ENCODE results near the gene UGT1A10. TPM values are rescaled to one million over a fixed set of nuclear protein-coding genes. Genes with fewer than 3 reads are reported as not detected.

Gene UGT1A10
- total RNA-seq, 4 donors from 2014 or later, result 0.36 TPM; not detected in 3

DNA sequence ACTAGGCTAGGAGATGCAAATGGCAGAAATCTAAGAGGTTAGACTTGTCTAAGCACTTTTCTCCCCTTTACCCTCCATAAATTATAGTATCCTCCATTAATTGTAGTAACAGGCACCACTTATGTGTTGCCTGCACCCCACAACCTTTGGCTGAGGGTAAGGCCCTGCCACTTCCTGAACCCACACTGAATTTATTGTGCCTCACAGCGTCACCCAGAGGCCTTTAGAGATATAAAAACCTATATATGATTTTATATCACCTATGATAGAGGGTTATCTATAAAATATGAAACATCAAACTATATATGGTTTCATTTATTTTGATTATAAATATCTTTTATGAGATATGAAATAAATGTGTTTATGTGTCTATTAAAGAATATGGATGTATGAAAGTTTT, 38.1 kb downstream of the UGT1A10 start:
- TF ChIP-seq POLR2A (IDR thresholded peaks at IDR 0.05), result no peak
- TF ChIP-seq, protein P1, sequence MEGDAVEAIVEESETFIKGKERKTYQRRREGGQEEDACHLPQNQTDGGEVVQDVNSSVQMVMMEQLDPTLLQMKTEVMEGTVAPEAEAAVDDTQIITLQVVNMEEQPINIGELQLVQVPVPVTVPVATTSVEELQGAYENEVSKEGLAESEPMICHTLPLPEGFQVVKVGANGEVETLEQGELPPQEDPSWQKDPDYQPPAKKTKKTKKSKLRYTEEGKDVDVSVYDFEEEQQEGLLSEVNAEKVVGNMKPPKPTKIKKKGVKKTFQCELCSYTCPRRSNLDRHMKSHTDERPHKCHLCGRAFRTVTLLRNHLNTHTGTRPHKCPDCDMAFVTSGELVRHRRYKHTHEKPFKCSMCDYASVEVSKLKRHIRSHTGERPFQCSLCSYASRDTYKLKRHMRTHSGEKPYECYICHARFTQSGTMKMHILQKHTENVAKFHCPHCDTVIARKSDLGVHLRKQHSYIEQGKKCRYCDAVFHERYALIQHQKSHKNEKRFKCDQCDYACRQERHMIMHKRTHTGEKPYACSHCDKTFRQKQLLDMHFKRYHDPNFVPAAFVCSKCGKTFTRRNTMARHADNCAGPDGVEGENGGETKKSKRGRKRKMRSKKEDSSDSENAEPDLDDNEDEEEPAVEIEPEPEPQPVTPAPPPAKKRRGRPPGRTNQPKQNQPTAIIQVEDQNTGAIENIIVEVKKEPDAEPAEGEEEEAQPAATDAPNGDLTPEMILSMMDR (IDR thresholded peaks at IDR 0.05), result no peak

DNA sequence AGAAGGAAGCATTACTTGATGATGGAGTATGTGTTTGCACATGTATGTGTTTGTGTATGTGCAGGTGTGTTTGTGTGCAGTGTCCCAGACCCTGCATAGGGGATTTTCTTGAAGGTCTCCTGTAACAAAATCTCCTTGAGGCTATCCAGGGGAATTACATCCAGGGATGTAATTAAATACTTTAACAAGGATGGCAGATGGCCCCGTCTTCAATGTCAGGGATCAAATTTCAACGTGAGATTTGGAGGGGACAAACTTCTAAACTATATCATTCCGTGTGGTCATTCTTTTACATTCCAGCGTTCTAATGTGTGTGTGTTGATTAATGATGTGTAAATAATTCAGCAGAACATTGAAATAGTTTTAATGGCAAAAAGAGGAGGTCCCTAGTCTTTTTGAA, 38.7 kb downstream of the UGT1A10 start:
- H3K4me3 ChIP-seq (ENCODE audit: low read depth, poor library complexity, severe bottlenecking), result no peak overlapping the region
- WGBS, 2 donors, result 38 to 58% methylated on average over 4 of the region's 4 CpGs
- intact Hi-C loops (cut with DNase I; ENCODE audit: low total_unique reads), result no loop called here
- no peak for DNase-seq (ENCODE audit: low spot score in 2 of 2)
- no peak for TF ChIP-seq POLR2A (IDR thresholded peaks at IDR 0.05)
- TF ChIP-seq, protein P1 (IDR thresholded peaks at IDR 0.05), result no peak

More for the DNA sequence above, 38.1 kb downstream of the UGT1A10 start:
- DNase-seq (ENCODE audit: low spot score in 2 of 2), result no peak
- 49 to 72% methylated on average over 1 of the region's 1 CpG for WGBS, 2 donors
- no peak overlapping the region for H3K4me3 ChIP-seq (ENCODE audit: low read depth, poor library complexity, severe bottlenecking)
- intact Hi-C loops (cut with DNase I; ENCODE audit: low total_unique reads), result no loop called here

DNA sequence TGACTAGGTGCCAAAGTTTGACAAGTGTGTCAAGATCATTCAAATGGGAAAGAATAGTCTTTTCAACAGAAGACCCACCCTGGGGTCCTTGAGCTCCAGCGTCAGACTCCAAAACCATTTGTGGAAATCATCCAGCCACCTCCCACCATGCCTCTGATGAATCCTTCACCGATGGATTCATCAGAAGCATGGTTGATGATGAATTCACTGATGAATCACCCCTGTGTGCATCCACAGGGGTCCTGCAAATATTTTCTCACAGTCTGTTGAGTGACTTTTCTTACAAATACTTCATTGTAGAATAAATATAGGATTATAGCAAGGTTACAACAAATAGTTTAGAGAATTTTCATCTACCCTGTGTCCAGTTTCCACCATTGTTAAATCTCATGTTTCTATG, 39.8 kb downstream of the UGT1A10 start:
- intact Hi-C loops (cut with DNase I; ENCODE audit: low total_unique reads), result no loop called here
- 80 to 88% methylated on average over 2 of the region's 2 CpGs for WGBS, 2 donors
- TF ChIP-seq, protein P1 (IDR thresholded peaks at IDR 0.05), result no peak
- TF ChIP-seq POLR2A (IDR thresholded peaks at IDR 0.05), result no peak

DNA sequence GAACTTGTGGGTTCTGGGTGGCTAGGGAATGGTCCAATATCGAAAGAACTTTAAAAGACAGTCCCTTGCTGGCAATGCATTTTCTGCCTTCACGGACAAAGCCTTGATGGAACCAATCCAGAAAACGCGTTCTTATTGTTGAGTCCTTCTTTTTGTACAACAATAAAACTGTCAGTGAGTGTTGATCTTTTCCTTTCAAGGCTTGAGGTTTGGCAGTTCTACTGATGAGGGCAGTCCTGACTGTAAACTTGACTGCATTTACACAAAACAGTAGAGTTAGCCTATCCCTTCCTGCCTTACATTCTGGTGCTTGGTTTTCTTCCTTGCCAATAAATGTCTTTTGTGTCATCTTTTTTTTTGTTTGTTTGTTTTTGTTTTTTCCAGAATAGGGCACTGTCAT, 42.9 kb downstream of the UGT1A10 start:
- intact Hi-C loops (cut with DNase I; ENCODE audit: low total_unique reads), result no loop called here
- no peak for DNase-seq (ENCODE audit: low spot score in 2 of 2)
- WGBS, 2 donors, result 60 to 64% methylated on average over 4 of the region's 4 CpGs
- no peak overlapping the region for H3K4me3 ChIP-seq (ENCODE audit: low read depth, poor library complexity, severe bottlenecking)
- no peak for TF ChIP-seq POLR2A (IDR thresholded peaks at IDR 0.05)
- TF ChIP-seq, protein P1 (IDR thresholded peaks at IDR 0.05), result no peak

More for the DNA sequence above, 39.8 kb downstream of the UGT1A10 start:
- no peak overlapping the region for H3K4me3 ChIP-seq (ENCODE audit: low read depth, poor library complexity, severe bottlenecking)
- DNase-seq (ENCODE audit: low spot score in 2 of 2), result no peak

DNA sequence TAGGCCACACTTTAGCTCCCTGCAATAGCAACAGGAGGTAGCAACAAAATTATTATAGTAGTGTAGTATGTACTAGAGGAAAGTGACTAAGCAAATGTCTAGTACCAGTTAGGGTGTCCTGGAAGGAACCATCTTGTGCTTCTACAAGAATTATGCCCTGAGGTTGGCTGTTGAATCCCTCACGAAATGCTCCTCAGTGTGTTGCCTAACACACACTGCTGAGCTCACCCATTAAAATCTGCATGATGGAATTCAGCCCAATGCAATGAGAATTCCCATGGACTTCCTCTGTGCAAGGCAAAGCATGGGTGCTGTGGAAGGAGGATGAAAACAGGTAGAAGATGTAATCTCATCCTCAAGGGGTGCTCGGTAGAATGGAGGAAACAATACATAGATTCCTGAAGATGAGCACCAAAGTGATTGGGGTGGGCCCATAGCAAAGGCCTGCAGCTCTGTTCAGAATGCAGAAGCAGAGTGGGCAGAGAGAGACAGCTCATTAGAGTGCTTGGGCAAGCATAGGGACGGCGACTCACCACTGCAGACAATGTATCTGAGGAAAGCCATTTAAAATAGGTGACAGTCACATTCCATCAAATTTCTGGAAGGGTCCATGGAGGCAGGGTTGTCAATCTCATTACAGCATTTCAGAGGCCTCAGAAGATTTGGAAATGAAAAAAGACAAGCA, 44.3 kb downstream of the UGT1A10 start:
- no peak for TF ChIP-seq POLR2A (IDR thresholded peaks at IDR 0.05)
- TF ChIP-seq, protein P1 (IDR thresholded peaks at IDR 0.05), result no peak
- intact Hi-C loops (cut with DNase I; ENCODE audit: low total_unique reads), result no loop called here
- no peak for DNase-seq (ENCODE audit: low spot score in 2 of 2)
- 69 to 82% methylated on average over 4 of the region's 4 CpGs for WGBS, 2 donors
- H3K4me3 ChIP-seq (ENCODE audit: low read depth, poor library complexity, severe bottlenecking), result no peak overlapping the region
